Keratinocyte (primary cell): ENCODE results near the gene POLD1. TPM values are rescaled to one million over a fixed set of nuclear protein-coding genes. Genes with fewer than 3 reads are reported as not detected.

ENCODE experiments used
- DNase-seq: peaks from one replicate; pipeline ENCODE4 v3.0.0-alpha.2; 2011; ENCODE audit warnings: low read depth, missing footprints, low spot score
- FAIRE-seq: peaks from 2 replicates; lab custom pipeline; 2011; peaks lifted over from hg19 to GRCh38; lab: Jason Lieb, UNC
- H2AFZ ChIP-seq: 2 replicates; pipeline ENCODE4 v1.6.0; 2012; ENCODE audit warnings: low read length, control low read depth, inconsistent platforms; ENCODE audit not compliant: control insufficient read depth
- H3K27ac ChIP-seq: 2 replicates; pipeline ENCODE4 v1.5.1; 2011; ENCODE audit warnings: low read length; ENCODE audit not compliant: control insufficient read depth, insufficient read depth
- H3K27me3 ChIP-seq: 3 replicates; pipeline ENCODE4 v1.6.0; 2011; ENCODE audit warnings: low read length; ENCODE audit not compliant: control insufficient read depth, insufficient read depth; ENCODE audit errors: extremely low read depth
- H3K36me3 ChIP-seq, 2 experiments: 2 replicates in 1 of 2; 3 replicates in 1 of 2; pipeline ENCODE4 v1.5.1; 2011; ENCODE audit warnings: low read length in 2 of 2, mild to moderate bottlenecking in 1 of 2; ENCODE audit not compliant: control insufficient read depth in 2 of 2, insufficient read depth in 2 of 2; ENCODE audit errors: extremely low read depth in 1 of 2
- H3K4me1 ChIP-seq: 3 replicates; pipeline ENCODE4 v1.5.1; 2011; ENCODE audit warnings: low read length; ENCODE audit not compliant: control insufficient read depth, insufficient read depth; ENCODE audit errors: extremely low read depth
- H3K4me2 ChIP-seq: 3 replicates; pipeline ENCODE4 v1.6.0; 2011; ENCODE audit warnings: low read depth, low read length; ENCODE audit not compliant: control insufficient read depth, insufficient read depth; ENCODE audit errors: extremely low read depth
- H3K4me3 ChIP-seq, 3 experiments: fragments of 200-600 bp in 1 of 3; sonication (generic) in 1 of 3; 2 replicates in 2 of 3; 3 replicates in 1 of 3; pipeline ENCODE4 v1.5.1; 2011 to 2016; ENCODE audit warnings: low read length in 3 of 3, mild to moderate bottlenecking in 3 of 3, control low read depth in 2 of 3, inconsistent platforms in 1 of 3, low read depth in 1 of 3, mixed read lengths in 1 of 3, mixed run types in 1 of 3, moderate library complexity in 1 of 3; ENCODE audit not compliant: control insufficient read depth in 2 of 3, insufficient read depth in 2 of 3; ENCODE audit errors: extremely low read depth in 1 of 3
- H3K79me2 ChIP-seq: 2 replicates; pipeline ENCODE4 v1.6.0; 2012; ENCODE audit warnings: low read length; ENCODE audit not compliant: control insufficient read depth, insufficient read depth
- H3K9ac ChIP-seq: 3 replicates; pipeline ENCODE4 v1.6.0; 2011; ENCODE audit warnings: low read length; ENCODE audit not compliant: control insufficient read depth, insufficient read depth; ENCODE audit errors: extremely low read depth
- H3K9me1 ChIP-seq: 3 replicates; pipeline ENCODE4 v1.6.0; 2011; ENCODE audit warnings: low read length; ENCODE audit not compliant: control insufficient read depth, insufficient read depth; ENCODE audit errors: extremely low read depth
- H3K9me3 ChIP-seq: 2 replicates; pipeline ENCODE4 v1.5.1; 2012; ENCODE audit warnings: low read depth, low read length; ENCODE audit not compliant: control insufficient read depth
- H4K20me1 ChIP-seq: 3 replicates; pipeline ENCODE4 v1.6.0; 2011; ENCODE audit warnings: low read length; ENCODE audit not compliant: control insufficient read depth, insufficient read depth; ENCODE audit errors: extremely low read depth
- CTCF ChIP-seq, 3 experiments: IDR thresholded peaks in 1 of 3; conservative IDR thresholded peaks in 1 of 3; optimal IDR thresholded peaks in 1 of 3; 2 replicates in 2 of 3; 3 replicates in 1 of 3; pipeline versions ENCODE3 to v1.5.1; 2011; ENCODE audit warnings: low read length in 3 of 3, mild to moderate bottlenecking in 3 of 3, moderate library complexity in 2 of 3, control low read depth in 1 of 3, inconsistent platforms in 1 of 3; ENCODE audit not compliant: insufficient read depth in 2 of 3; ENCODE audit errors: extremely low read depth in 1 of 3
- EZH2 ChIP-seq: IDR thresholded peaks from one replicate; pipeline ENCODE4 v1.6.1; 2012; ENCODE audit warnings: inconsistent platforms, mild to moderate bottlenecking, low read length, moderate library complexity
- dilution Hi-C: fragments of 300-500 bp; cut with MboI; formaldehyde crosslinking; loops from one replicate; pipeline ENCODE4 v1.7.0; 2020; ENCODE audit warnings: low sequenced_read_pairs; ENCODE audit not compliant: extremely low pct_ligation_motif_present
- polyA plus RNA-seq, 5 experiments: library from polyadenylated mRNA; depleted of rRNA in 3 of 5; stranded (reverse) in 3 of 5; stranded (forward) in 1 of 5; unstranded in 1 of 5; fragments of >200 nt; gene quantifications; 1 replicate in 1 of 5; 2 replicates in 3 of 5; 3 replicates in 1 of 5; pipeline versions ENCODE4 v1.2.1 to v1.2.3, GENCODE V29; 2011 to 2012; ENCODE audit warnings: missing spikeins in 2 of 5, low read depth in 1 of 5, low replicate concordance in 1 of 5

The POLD1 gene
- polyA plus RNA-seq, 1 donor (not counting 4 experiments of a cell fraction or from before 2014, with no cell fraction given) = 8.7 TPM

- H3K79me2 ChIP-seq = no peaks in the 10 kb centered on the region
- TF ChIP-seq EZH2 (no peak), CTCF (optimal IDR thresholded peaks at IDR 0.05 in 1 of 3, IDR thresholded peaks at IDR 0.05 in 1 of 3, conservative IDR thresholded peaks at IDR 0.05 in 1 of 3; ENCODE audit: extremely low read depth in 1 of 3, insufficient read depth in 2 of 3, low read length in 3 of 3) (no peak)
- peaks cover 18% of the 10 kb centered on the region for H3K27me3 ChIP-seq
- H3K4me3 ChIP-seq = no peak within 1 kb of the TSS
- no peaks in the 10 kb centered on the region for H3K9me3 ChIP-seq
- H3K4me2 ChIP-seq = no peak within 1 kb of the TSS
- no peaks in the 10 kb centered on the region for H3K4me1 ChIP-seq
- DNase-seq (no peak), FAIRE-seq (no peak)
- H2AFZ ChIP-seq = peak within 1 kb of the TSS; percentile 24
- H4K20me1 ChIP-seq = no peaks in the 10 kb centered on the region
- dilution Hi-C loops = no loop called here
- H3K27ac ChIP-seq = no peak within 1 kb of the TSS
- H3K9ac ChIP-seq = no peak within 1 kb of the TSS
- H3K36me3 ChIP-seq = peaks cover 1 to 4% of the 10 kb centered on the region in 2 experiments
- no peaks in the 10 kb centered on the region for H3K9me1 ChIP-seq
Measured at GRCh38 chr19:50418176-50419021, 34.3 kb downstream of the POLD1 start, which contains the start of gene SPIB. Gene SPIB (plus strand): TSS chr19:50418938. CDS start chr19:50418963, 25 bp downstream.

DNA sequence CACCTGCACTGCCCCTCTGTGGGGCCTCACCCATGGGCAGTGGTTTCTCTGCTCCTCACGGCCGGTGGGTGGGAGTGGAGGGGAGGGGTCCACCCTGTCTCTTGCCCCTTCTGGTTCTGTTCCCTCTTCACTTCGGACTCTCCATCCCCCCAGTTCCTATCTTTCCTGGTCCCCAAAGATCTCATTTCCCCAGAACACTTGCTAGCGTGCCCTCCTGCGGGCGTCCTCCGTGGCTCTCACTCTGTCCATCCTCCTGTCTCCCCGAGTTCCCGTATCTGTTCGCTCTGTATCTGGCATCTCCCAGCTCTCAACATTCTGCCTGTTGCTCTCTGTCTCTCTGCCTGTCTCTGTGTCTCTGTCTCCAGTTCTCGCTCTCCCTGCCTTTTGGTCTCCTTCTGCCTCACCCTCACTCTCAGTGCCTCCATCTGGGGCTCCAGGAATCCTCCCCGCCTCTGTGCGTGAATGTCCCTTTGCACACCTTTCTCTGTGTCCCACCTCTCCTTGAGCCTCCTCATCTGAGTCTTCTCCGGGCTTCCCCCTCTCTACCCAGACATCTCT lies 35.0 kb downstream of the POLD1 start:
- FAIRE-seq (no peak), DNase-seq (no peak)
- no peak for TF ChIP-seq EZH2
- Histone ChIP-seq H3K4me2 (no peak overlapping the region), H3K79me2 (no peaks in the 10 kb centered on the region), H3K9ac (no peak overlapping the region), H3K36me3 (peaks cover 0 to 1% of the 10 kb centered on the region in 2 experiments), H3K9me1 (no peaks in the 10 kb centered on the region), H3K9me3 (no peaks in the 10 kb centered on the region), H3K4me3 (no peak overlapping the region), H4K20me1 (no peaks in the 10 kb centered on the region), H3K27me3 (peaks cover 18% of the 10 kb centered on the region), H3K4me1 (no peaks in the 10 kb centered on the region), H3K27ac (no peak overlapping the region), H2AFZ (peak overlapping the region; percentile 24)
- dilution Hi-C loops = no loop called here
